Measurements from ENCODE around the gene UTS2B. TPM values are rescaled to one million over a fixed set of nuclear protein-coding genes. Genes with fewer than 3 reads are reported as not detected.

The UTS2B gene
- total and polyA plus RNA-seq, 10 of the 15 experiments (the other 5 are each of a cell fraction or from before 2014, with no cell fraction given), result 0.15 to 0.72 (median 0.44) TPM

DNA sequence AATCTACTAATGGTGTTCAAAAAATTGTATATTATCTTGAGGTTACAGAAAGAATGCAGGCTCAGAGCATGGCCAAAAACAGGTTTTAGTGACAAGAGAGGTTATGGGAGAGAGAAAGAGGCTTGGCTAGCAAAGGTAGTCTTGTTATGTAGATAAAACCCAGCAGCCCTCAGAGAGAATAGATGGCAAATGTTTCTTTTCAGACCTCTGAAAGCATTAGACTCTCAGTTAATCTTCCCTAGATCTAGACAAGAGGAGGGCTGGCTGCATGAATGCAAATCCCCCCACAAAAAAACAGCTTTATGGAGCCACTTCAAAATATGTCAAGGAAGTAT lies 69.1 kb downstream of the UTS2B start (continued):
- TF ChIP-seq, protein P1, sequence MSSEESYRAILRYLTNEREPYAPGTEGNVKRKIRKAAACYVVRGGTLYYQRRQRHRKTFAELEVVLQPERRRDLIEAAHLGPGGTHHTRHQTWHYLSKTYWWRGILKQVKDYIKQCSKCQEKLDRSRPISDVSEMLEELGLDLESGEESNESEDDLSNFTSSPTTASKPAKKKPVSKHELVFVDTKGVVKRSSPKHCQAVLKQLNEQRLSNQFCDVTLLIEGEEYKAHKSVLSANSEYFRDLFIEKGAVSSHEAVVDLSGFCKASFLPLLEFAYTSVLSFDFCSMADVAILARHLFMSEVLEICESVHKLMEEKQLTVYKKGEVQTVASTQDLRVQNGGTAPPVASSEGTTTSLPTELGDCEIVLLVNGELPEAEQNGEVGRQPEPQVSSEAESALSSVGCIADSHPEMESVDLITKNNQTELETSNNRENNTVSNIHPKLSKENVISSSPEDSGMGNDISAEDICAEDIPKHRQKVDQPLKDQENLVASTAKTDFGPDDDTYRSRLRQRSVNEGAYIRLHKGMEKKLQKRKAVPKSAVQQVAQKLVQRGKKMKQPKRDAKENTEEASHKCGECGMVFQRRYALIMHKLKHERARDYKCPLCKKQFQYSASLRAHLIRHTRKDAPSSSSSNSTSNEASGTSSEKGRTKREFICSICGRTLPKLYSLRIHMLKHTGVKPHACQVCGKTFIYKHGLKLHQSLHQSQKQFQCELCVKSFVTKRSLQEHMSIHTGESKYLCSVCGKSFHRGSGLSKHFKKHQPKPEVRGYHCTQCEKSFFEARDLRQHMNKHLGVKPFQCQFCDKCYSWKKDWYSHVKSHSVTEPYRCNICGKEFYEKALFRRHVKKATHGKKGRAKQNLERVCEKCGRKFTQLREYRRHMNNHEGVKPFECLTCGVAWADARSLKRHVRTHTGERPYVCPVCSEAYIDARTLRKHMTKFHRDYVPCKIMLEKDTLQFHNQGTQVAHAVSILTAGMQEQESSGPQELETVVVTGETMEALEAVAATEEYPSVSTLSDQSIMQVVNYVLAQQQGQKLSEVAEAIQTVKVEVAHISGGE (CRISPR knock-in tag; IDR thresholded peaks at IDR 0.05), result no peak
- TF ChIP-seq CBFB (IDR thresholded peaks at IDR 0.05; ENCODE audit: low read depth) (no peak), SIX5 (IDR thresholded peaks at IDR 0.05; ENCODE audit: low read depth, low read length, severe bottlenecking) (no peak), RELB (IDR thresholded peaks at IDR 0.05; ENCODE audit: low read depth) (no peak), SPI1 (IDR thresholded peaks at IDR 0.05; ENCODE audit: borderline replicate concordance, insufficient read depth, low read depth, low read length) (no peak), EED (IDR thresholded peaks at IDR 0.05; ENCODE audit: low read depth) (no peak)
